ENCODE results near the gene FAM237A. TPM values are rescaled to one million over a fixed set of nuclear protein-coding genes. Genes with fewer than 3 reads are reported as not detected.

The FAM237A gene
- total RNA-seq, 2 experiments from 2014 or later, result not detected

DNA sequence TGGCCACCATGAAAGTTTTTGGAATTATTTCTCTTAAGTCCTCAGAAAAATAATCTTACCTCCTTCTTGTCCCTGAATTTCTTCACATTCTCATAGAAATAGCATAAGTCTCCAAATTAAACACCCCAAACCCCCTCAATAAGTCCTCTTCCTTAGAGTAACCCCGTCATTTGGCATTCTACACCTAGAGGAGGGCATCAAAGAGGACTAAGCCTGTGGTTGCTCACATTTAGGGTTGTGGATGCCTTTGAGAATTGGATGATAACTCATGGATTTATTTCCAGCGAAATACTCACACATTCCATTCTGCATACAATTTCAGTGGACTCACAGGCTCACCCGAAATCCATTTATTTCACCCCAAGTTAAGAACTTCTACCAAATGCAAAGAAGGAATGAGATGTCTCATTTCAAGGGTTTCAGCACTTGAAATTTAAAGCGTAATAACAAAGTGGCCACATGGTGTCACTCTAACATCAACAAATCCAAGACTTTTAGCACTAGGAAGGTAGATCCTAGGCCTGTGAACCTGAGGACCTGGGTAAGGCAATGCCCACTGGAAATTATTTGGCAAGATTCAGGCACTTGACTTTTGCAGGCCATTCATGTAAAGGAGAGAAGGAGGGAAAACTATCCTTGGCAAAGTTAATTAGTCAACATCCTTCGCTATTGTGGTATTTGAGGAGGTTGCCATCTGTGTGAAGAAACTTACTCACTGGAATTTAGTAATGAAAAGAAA, 51.3 kb downstream of the FAM237A start:
- TF ChIP-seq CTCF (IDR thresholded peaks at IDR 0.05), result peak; percentile 76
- ATAC-seq (peak; percentile 49), DNase-seq (peak; percentile 33)
- peaks cover 3% of the 10 kb centered on the region for H3K4me1 Mint-ChIP-seq (ENCODE audit: low read depth)
- H3K9me3 Mint-ChIP-seq, result no peaks in the 10 kb centered on the region
- intact Hi-C loops (cut with micrococcal nuclease), result loop anchor here (5.0 kb wide), 1 partner anchor 779 kb away; no protein-coding TSS in a partner anchor
- ChIA-PET POLR2A (no interaction called here), CTCF (interaction anchor here (0.7 to 2.2 kb wide), 7 partner anchors 15 to 1346 kb away, joined by 3 to 21 read pairs (median 4); no protein-coding TSS in a partner anchor)
- H3K27ac Mint-ChIP-seq, result no peak overlapping the region
- no peak overlapping the region for H3K4me3 Mint-ChIP-seq
- no peaks in the 10 kb centered on the region for H3K27me3 Mint-ChIP-seq
- no peaks in the 10 kb centered on the region for H3K36me3 Mint-ChIP-seq (ENCODE audit: low read depth)

- CTCF ChIA-PET, result no interaction called here
- H3K4me1 Mint-ChIP-seq (ENCODE audit: low read depth), result peaks cover 3% of the 10 kb centered on the region
- TF ChIP-seq CTCF (IDR thresholded peaks at IDR 0.05), result no peak
- ATAC-seq, result no peak
- POLR2A ChIA-PET, result no interaction called here
- H3K9me3 Mint-ChIP-seq, result no peaks in the 10 kb centered on the region
- intact Hi-C loops (cut with micrococcal nuclease), result loop anchor here (5.0 kb wide), 1 partner anchor 85 kb away; no protein-coding TSS in a partner anchor
- no peak overlapping the region for H3K27ac Mint-ChIP-seq
- DNase-seq, result no peak
- H3K27me3 Mint-ChIP-seq, result peaks cover 11% of the 10 kb centered on the region
- H3K4me3 Mint-ChIP-seq, result no peak overlapping the region
- no peaks in the 10 kb centered on the region for H3K36me3 Mint-ChIP-seq (ENCODE audit: low read depth)
Measured at GRCh38 chr2:206696910-206697309, 54.6 kb downstream of the FAM237A start.

DNA sequence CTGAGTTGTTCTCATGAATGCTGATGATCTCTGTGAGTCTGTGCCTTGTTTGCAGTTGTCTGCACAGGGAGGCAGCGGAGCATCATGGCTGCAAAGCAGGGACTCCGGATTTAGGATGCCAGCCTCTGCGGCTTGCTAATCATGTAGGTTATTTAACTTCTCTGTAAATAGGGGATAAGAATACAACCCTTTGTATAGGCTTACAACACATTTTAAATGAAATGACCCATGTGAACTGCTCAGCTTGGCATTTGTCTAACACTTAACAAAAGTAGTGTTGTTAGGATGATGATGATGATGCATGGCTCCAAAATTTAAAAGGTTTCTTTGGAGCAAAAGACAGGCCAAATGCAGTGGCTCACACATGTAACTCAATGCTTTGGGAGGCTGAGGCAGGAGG, 56.5 kb downstream of the FAM237A start:
- no peak overlapping the region for H3K27ac Mint-ChIP-seq
- no peak for ATAC-seq
- no peak for DNase-seq
- ChIA-PET CTCF (interaction anchor here (0.7 to 1.0 kb wide), 3 partner anchors 16 to 84 kb away, joined by 3 to 4 read pairs (median 3); no protein-coding TSS in a partner anchor), POLR2A (interaction anchor here (0.6 to 1.9 kb wide), 2 partner anchors 11 to 13 kb away, joined by 3 to 4 read pairs; no protein-coding TSS in a partner anchor)
- TF ChIP-seq CTCF (IDR thresholded peaks at IDR 0.05), result no peak
- no peaks in the 10 kb centered on the region for H3K9me3 Mint-ChIP-seq
- H3K36me3 Mint-ChIP-seq (ENCODE audit: low read depth), result no peaks in the 10 kb centered on the region
- intact Hi-C loops (cut with micrococcal nuclease), result loop anchor here (5.0 kb wide), 1 partner anchor 83 kb away; no protein-coding TSS in a partner anchor
- no peak overlapping the region for H3K4me3 Mint-ChIP-seq
- peaks cover 17% of the 10 kb centered on the region for H3K27me3 Mint-ChIP-seq
- H3K4me1 Mint-ChIP-seq (ENCODE audit: low read depth), result peaks cover 3% of the 10 kb centered on the region

Other genes with a start within 250 kb of the FAM237A start
- under 1 TPM; 0.07 to 0.54 TPM for gene ADAM23, start 199.0 kb upstream of the FAM237A start, total RNA-seq
- not detected for gene DYTN, start 75.9 kb downstream of the FAM237A start, total RNA-seq
- under 1 TPM; 0.56 to 0.92 TPM for gene MDH1B, start 122.8 kb downstream of the FAM237A start, total RNA-seq
- gene FASTKD2, start 123.1 kb downstream of the FAM237A start, total RNA-seq, result 10 to 100 TPM; 32.8 to 33.7 TPM